Naive thymus-derived CD4-positive, alpha-beta T cell (primary cell): ENCODE results near the gene ELAVL1. TPM values are rescaled to one million over a fixed set of nuclear protein-coding genes. Genes with fewer than 3 reads are reported as not detected.

Experiments used
- ATAC-seq: fragments of 150-1000 bp; cut with Tn5 transposase; 2 replicates; pipeline ENCODE4 v1.10.0; 2021; ENCODE audit warnings: mild to moderate bottlenecking, moderate library complexity
- CTCF ChIA-PET: fragments of 350-600 bp; sonication (Branson Sonifier 250); formaldehyde crosslinking; loops from one replicate; lab custom pipeline; 2021; ENCODE audit warnings: antibody characterized with exemption; lab: Charles Lee
- POLR2A ChIA-PET: fragments of 350-600 bp; sonication (Branson Sonifier 250); formaldehyde crosslinking; loops from one replicate; lab custom pipeline; 2021; ENCODE audit warnings: antibody characterized with exemption, inconsistent platforms; lab: Charles Lee
- DNase-seq, 9 donors: peaks; one replicate each; pipeline versions ENCODE4 v3.0.0 to v3.0.0-alpha.2; 2020 to 2022; ENCODE audit warnings: mixed read lengths in 1 of 9
- H3K27ac ChIP-seq: one replicate; pipeline ENCODE4 v1.7.0; 2013; ENCODE audit warnings: mild to moderate bottlenecking, low read depth, low read length, moderate library complexity
- H3K27me3 ChIP-seq, 2 donors: one replicate each; pipeline ENCODE4 v1.7.0; 2013; ENCODE audit warnings: low read length in 2 of 2, mild to moderate bottlenecking in 2 of 2, moderate library complexity in 2 of 2; ENCODE audit not compliant: control insufficient read depth in 2 of 2, insufficient read depth in 2 of 2
- H3K36me3 ChIP-seq, 3 experiments: 1 replicate in 2 of 3; 2 replicates in 1 of 3; pipeline ENCODE4 v1.7.0; 2013; ENCODE audit warnings: low read length in 3 of 3, mild to moderate bottlenecking in 3 of 3, moderate library complexity in 1 of 3; ENCODE audit not compliant: insufficient read depth in 3 of 3, control insufficient read depth in 2 of 3
- H3K4me1 ChIP-seq, 2 donors: one replicate each; pipeline ENCODE4 v1.7.0; 2013; ENCODE audit warnings: low read length in 2 of 2, mild to moderate bottlenecking in 2 of 2, moderate library complexity in 1 of 2; ENCODE audit not compliant: control insufficient read depth in 2 of 2, insufficient read depth in 2 of 2
- H3K4me3 ChIP-seq: 2 replicates; pipeline ENCODE4 v1.7.0; 2013; ENCODE audit warnings: mild to moderate bottlenecking, low read length
- H3K9me3 ChIP-seq, 3 experiments: 1 replicate in 2 of 3; 2 replicates in 1 of 3; pipeline ENCODE4 v1.7.0; 2013; ENCODE audit warnings: low read length in 3 of 3; ENCODE audit not compliant: control insufficient read depth in 2 of 3
- H3K27ac Mint-ChIP-seq, 9 donors: one replicate each; pipeline ENCODE4 v1.8.0; 2020 to 2022; ENCODE audit warnings: mixed read lengths in 9 of 9, mild to moderate bottlenecking in 8 of 9, moderate library complexity in 5 of 9, inconsistent platforms in 2 of 9
- H3K27me3 Mint-ChIP-seq, 5 donors: one replicate each; pipeline ENCODE4 v1.8.0; 2021 to 2022; ENCODE audit warnings: mixed read lengths in 5 of 5, mild to moderate bottlenecking in 1 of 5
- H3K36me3 Mint-ChIP-seq, 5 donors: one replicate each; pipeline ENCODE4 v1.8.0; 2020 to 2022; ENCODE audit warnings: mixed read lengths in 5 of 5, mild to moderate bottlenecking in 3 of 5, inconsistent platforms in 1 of 5
- H3K4me1 Mint-ChIP-seq, 7 donors: one replicate each; pipeline ENCODE4 v1.8.0; 2020 to 2022; ENCODE audit warnings: mixed read lengths in 7 of 7, mild to moderate bottlenecking in 3 of 7, inconsistent platforms in 1 of 7
- H3K4me3 Mint-ChIP-seq, 10 donors: one replicate each; pipeline ENCODE4 v1.8.0; 2020 to 2022; ENCODE audit warnings: mild to moderate bottlenecking in 10 of 10, mixed read lengths in 10 of 10, moderate library complexity in 6 of 10, inconsistent platforms in 2 of 10
- H3K9me3 Mint-ChIP-seq, 11 donors: one replicate each; pipeline ENCODE4 v1.8.0; 2020 to 2022; ENCODE audit warnings: mixed read lengths in 11 of 11, mild to moderate bottlenecking in 4 of 11, inconsistent platforms in 1 of 11, moderate library complexity in 1 of 11
- intact Hi-C, 2 donors: fragments of 100-400 bp; cut with micrococcal nuclease; formaldehyde crosslinking; loops; one replicate each; pipeline ENCODE4 v1.15.1; 2023
- polyA plus RNA-seq, 2 donors: library from polyadenylated mRNA; unstranded; fragments of 300-500 nt; fragmentation: Illumina TruSeq; gene quantifications; one replicate each; pipeline ENCODE4 v1.2.3, GENCODE V29; 2021
- total RNA-seq, 6 experiments: library from RNA in 5 of 6; stranded (reverse) in 5 of 6; gene quantifications; 1 replicate in 5 of 6; 2 replicates in 1 of 6; pipeline ENCODE4 v1.2.3 and lab custom pipeline; 2021 to 2026

Gene ELAVL1
- total and polyA plus RNA-seq, 7 experiments from 2014 or later, result 32.4 to 117 (median 49.6) TPM

- Histone ChIP-seq H3K36me3 (peaks cover 0 to 18% (median 6%) of the 10 kb centered on the region in 3 experiments), H3K27me3 (peaks cover 0 to 20% of the 10 kb centered on the region in 2 donors), H3K27ac (peak overlapping the region; percentile 63), H3K9me3 (no peaks in the 10 kb centered on the region), H3K4me1 (peaks cover 25 to 34% of the 10 kb centered on the region in 2 donors), H3K4me3 (peak overlapping the region; percentile 86)
- intact Hi-C loops, result loop anchor here (2.0 to 10.0 kb wide), 10 partner anchors 294 to 1896 kb away; partner anchors contain the start of genes ALKBH7 (in 1 of the 2), CD320 (in 1 of the 2), FBXL12 (in 1 of the 2) and PET100 (in 1 of the 2)
- ATAC-seq (no peak), DNase-seq (no peak)
- peaks cover 0 to 3% (median 0%) of the 10 kb centered on the region in 11 donors for H3K9me3 Mint-ChIP-seq
- H3K36me3 Mint-ChIP-seq, result peaks cover 0 to 11% (median 0%) of the 10 kb centered on the region in 5 donors
- ChIA-PET CTCF (interaction anchor here (0.6 to 2.8 kb wide), 7 partner anchors 10 to 346 kb away, joined by 3 to 14 read pairs (median 8); partner anchors contain the start of genes MAP2K7 and TIMM44), POLR2A (interaction anchor here (0.9 to 5.7 kb wide), 11 partner anchors 8 to 469 kb away, joined by 3 to 38 read pairs (median 4); partner anchors contain the start of genes MAP2K7, PET100, RAB11B and TIMM44)
- H3K27ac Mint-ChIP-seq, result peak overlapping the region; percentile 76 to 97 (median 92)
- peak overlapping the region; percentile 88 to 97 (median 94) for H3K4me3 Mint-ChIP-seq
- peaks cover 15 to 47% (median 38%) of the 10 kb centered on the region in 7 donors for H3K4me1 Mint-ChIP-seq
- H3K27me3 Mint-ChIP-seq, result peaks cover 6 to 21% (median 12%) of the 10 kb centered on the region in 5 donors
Observed at GRCh38 chr19:7921302-7921966, 84.0 kb downstream of the ELAVL1 start.

DNA sequence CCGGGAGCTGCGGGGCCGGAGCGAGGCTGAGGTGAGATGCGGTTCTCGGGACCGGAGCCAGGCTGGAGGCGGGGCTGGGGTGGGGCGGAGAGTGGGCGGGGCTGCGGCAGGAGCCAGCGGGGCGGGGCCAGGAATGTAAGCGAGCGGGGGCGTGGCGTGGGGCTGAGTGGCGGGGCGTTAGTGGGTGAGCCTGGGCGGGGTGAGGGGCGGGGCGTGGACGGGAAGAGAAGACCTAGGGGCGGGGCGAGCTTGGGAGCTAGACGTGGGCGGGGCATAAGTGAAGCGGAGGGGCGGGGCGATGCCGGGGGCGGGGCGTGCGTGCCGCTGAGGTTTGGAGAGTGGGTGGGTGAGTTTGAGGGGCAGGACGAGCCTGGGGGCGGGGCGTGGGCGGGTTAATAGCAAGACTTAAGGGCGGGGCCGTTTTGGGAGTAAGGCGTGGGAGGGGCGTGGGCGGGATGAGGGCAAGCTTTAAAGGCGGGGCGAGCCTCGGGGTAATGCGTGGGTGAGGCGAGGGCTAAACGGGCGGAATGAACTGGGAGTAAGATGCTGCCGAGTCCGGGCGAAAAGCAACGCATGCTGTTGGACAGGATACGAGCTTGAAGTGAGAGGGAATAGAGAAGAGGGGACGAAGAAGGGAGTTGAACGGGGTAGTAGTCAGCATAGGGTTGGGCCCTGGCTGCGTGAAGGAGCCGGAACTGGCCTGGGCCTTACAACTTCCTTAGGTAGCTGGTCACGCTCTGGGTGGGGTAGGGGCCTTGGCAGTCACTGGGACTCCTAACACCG lies 84.7 kb downstream of the ELAVL1 start:
- intact Hi-C loops, result loop anchor here (1.0 to 10.0 kb wide), 18 partner anchors 17 to 1897 kb away; partner anchors contain the start of genes MAP2K7 (in 2 of the 2), PET100 (in 2 of the 2), TIMM44 (in 2 of the 2) and XAB2 (in 2 of the 2)
- H3K27me3 Mint-ChIP-seq, result peaks cover 8 to 25% (median 12%) of the 10 kb centered on the region in 5 donors
- peak overlapping the region; percentile 76 to 97 (median 92) for H3K27ac Mint-ChIP-seq
- ChIA-PET POLR2A (interaction anchor here (0.8 to 5.7 kb wide), 15 partner anchors 9 to 469 kb away, joined by 3 to 38 read pairs (median 6); partner anchors contain the start of genes MAP2K7, PET100, RAB11B and TIMM44), CTCF (interaction anchor here (0.6 to 2.8 kb wide), 7 partner anchors 10 to 346 kb away, joined by 3 to 14 read pairs (median 8); partner anchors contain the start of genes MAP2K7 and TIMM44)
- ATAC-seq (peak; percentile 90), DNase-seq (peak; percentile 93 to 99 (median 96))
- H3K4me1 Mint-ChIP-seq, result peaks cover 15 to 49% (median 36%) of the 10 kb centered on the region in 7 donors
- no peaks in the 10 kb centered on the region for H3K9me3 ChIP-seq
- H3K4me3 ChIP-seq, result peak overlapping the region; percentile 86
- H3K36me3 ChIP-seq, result peaks cover 0 to 18% (median 6%) of the 10 kb centered on the region in 3 experiments
- peaks cover 0 to 11% (median 0%) of the 10 kb centered on the region in 5 donors for H3K36me3 Mint-ChIP-seq
- H3K9me3 Mint-ChIP-seq, result peaks cover 0 to 3% (median 0%) of the 10 kb centered on the region in 11 donors
- H3K27me3 ChIP-seq, result peaks cover 0 to 20% of the 10 kb centered on the region in 2 donors
- H3K27ac ChIP-seq, result peak overlapping the region; percentile 75
- peak overlapping the region; percentile 88 to 97 (median 94) for H3K4me3 Mint-ChIP-seq
- H3K4me1 ChIP-seq, result peaks cover 24 to 34% of the 10 kb centered on the region in 2 donors

- H3K27ac ChIP-seq, result peak within 1 kb of the TSS; percentile 75
- DNase-seq (peak; percentile 95 to 99 (median 98)), ATAC-seq (peak; percentile 71)
- CTCF ChIA-PET, result interaction anchor here (1.1 to 2.8 kb wide), 5 partner anchors 12 to 51 kb away, joined by 3 to 14 read pairs (median 8); partner anchors contain the start of genes MAP2K7 and TIMM44
- peaks cover 3 to 20% of the 10 kb centered on the region in 2 donors for H3K27me3 ChIP-seq
- H3K4me3 Mint-ChIP-seq, result peak within 1 kb of the TSS; percentile 88 to 97 (median 94)
- H3K9me3 Mint-ChIP-seq, result peaks cover 0 to 5% (median 0%) of the 10 kb centered on the region in 11 donors
- H3K4me1 Mint-ChIP-seq, result peaks cover 15 to 52% (median 38%) of the 10 kb centered on the region in 7 donors
- POLR2A ChIA-PET, result interaction anchor here (0.8 to 5.7 kb wide), 12 partner anchors 8 to 470 kb away, joined by 3 to 38 read pairs (median 6); partner anchors contain the start of genes MAP2K7, RAB11B and TIMM44
- H3K4me1 ChIP-seq, result peaks cover 25 to 34% of the 10 kb centered on the region in 2 donors
- H3K27ac Mint-ChIP-seq, result peak within 1 kb of the TSS; percentile 76 to 97 (median 92)
- H3K9me3 ChIP-seq, result no peaks in the 10 kb centered on the region
- H3K36me3 Mint-ChIP-seq, result peaks cover 0 to 13% (median 0%) of the 10 kb centered on the region in 5 donors
- peak within 1 kb of the TSS; percentile 86 for H3K4me3 ChIP-seq
- H3K36me3 ChIP-seq, result peaks cover 0 to 18% (median 6%) of the 10 kb centered on the region in 3 experiments
- H3K27me3 Mint-ChIP-seq, result peaks cover 12 to 33% (median 14%) of the 10 kb centered on the region in 5 donors
- intact Hi-C loops, result loop anchor here (1.0 to 10.0 kb wide), 19 partner anchors 17 to 1897 kb away; partner anchors contain the start of genes MAP2K7 (in 2 of the 2), PET100 (in 2 of the 2), RFX2 (in 2 of the 2) and TIMM44 (in 2 of the 2)
Observed at GRCh38 chr19:7919610-7920518, 85.6 kb downstream of the ELAVL1 start, which contains the start of gene SNAPC2. Gene SNAPC2 (plus strand): TSS chr19:7920338. CDS start chr19:7920367, 29 bp downstream.

- Mint-ChIP-seq H3K4me3 (peak overlapping the region; percentile 42 to 97 (median 94)), H3K9me3 (peaks cover 0 to 5% (median 0%) of the 10 kb centered on the region in 11 donors), H3K27ac (peak overlapping the region in 1 of 9 donors; percentile 91), H3K4me1 (peaks cover 15 to 48% (median 35%) of the 10 kb centered on the region in 7 donors), H3K27me3 (peaks cover 12 to 33% (median 14%) of the 10 kb centered on the region in 5 donors), H3K36me3 (peaks cover 0 to 13% (median 0%) of the 10 kb centered on the region in 5 donors)
- ChIA-PET CTCF (interaction anchor here (0.7 to 2.8 kb wide), 5 partner anchors 15 to 90 kb away, joined by 3 to 14 read pairs (median 6); partner anchors contain the start of genes MAP2K7 and TIMM44), POLR2A (interaction anchor here (1.0 to 5.7 kb wide), 5 partner anchors 11 to 57 kb away, joined by 5 to 38 read pairs (median 10); partner anchors contain the start of genes MAP2K7 and TIMM44)
- no peak for ATAC-seq
- no peak for DNase-seq
- H3K27ac ChIP-seq, result no peak overlapping the region
- H3K4me3 ChIP-seq, result no peak overlapping the region
- H3K4me1 ChIP-seq, result peaks cover 25 to 34% of the 10 kb centered on the region in 2 donors
- no peaks in the 10 kb centered on the region for H3K9me3 ChIP-seq
- H3K27me3 ChIP-seq, result peaks cover 3 to 20% of the 10 kb centered on the region in 2 donors
- peaks cover 0 to 18% (median 6%) of the 10 kb centered on the region in 3 experiments for H3K36me3 ChIP-seq
- intact Hi-C loops, result loop anchor here in 1 of 2 donors (10.0 kb wide), 1 partner anchor 1804 kb away; the partner anchor contains the start of gene RFX2
Observed at GRCh38 chr19:7918615-7919421, 86.6 kb downstream of the ELAVL1 start.
